Mammary microvascular endothelial cell (primary cell): ENCODE measurements around the gene MDP1. TPM values are rescaled to one million over a fixed set of nuclear protein-coding genes. Genes with fewer than 3 reads are reported as not detected.

Source experiments
- total RNA-seq: library from RNA; depleted of rRNA; stranded (reverse); fragments of >200 nt; gene quantifications from 2 replicates; pipeline ENCODE4 v1.2.3, GENCODE V29; 2015

MDP1 gene
- total RNA-seq: 15.8 and 15.9 TPM in 2 replicates

GRCh38 chr14:24215495-24216344 lies at the start of gene MDP1:
MDP1 (minus strand) TSS chr14:24216066; CDS start chr14:24215955, 111 bp downstream.

DNA sequence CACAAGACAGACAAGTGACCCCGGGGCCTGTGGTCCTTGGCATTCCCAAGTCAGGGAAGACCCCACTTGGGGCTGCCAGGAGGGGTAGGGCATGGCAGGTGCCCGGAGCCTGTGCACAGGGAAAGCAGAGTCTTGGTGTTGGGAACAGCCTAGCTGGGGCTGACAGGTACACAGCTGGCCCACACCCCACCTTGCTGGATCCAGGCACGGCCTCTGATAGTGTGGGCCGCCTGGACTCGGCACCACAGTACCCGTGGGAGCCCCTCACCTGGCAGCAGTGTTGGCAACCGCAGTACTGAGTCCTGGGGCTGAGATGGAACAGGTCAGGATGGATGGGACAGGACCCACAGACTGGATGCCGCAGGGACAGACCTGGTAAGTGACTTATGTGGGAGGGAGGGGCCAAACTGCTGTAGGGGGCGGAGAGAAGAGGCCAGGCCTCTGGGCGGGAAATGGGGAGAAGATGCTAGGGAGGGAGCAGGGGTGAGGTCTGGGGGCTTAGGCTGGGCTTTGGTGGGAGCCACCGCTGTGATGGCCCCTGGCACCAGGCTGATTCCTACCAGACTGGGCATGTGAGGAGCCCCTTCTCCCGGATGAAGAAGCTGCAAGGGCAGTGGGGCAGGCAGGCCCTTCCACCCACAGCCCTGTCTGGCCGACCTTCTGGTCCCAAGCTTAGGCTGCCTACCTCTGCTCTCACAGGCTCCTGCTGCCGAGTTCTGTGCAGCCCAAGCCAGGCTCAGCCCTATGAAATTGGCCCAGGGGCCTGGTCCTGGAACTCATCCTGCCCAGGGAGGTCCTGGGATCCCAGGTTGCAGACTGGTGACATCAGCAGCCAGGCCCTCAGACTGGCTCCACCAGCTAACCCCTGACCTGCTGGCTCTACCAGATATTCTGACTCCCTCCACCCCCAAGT lies 47.2 kb upstream of the MDP1 start, which contains the start of gene TGM1:
TSS of gene TGM1 (minus strand) at position 357 of the 913 bp plus-strand sequence. CDS start 825 bp downstream, outside the sequence.

DNA sequence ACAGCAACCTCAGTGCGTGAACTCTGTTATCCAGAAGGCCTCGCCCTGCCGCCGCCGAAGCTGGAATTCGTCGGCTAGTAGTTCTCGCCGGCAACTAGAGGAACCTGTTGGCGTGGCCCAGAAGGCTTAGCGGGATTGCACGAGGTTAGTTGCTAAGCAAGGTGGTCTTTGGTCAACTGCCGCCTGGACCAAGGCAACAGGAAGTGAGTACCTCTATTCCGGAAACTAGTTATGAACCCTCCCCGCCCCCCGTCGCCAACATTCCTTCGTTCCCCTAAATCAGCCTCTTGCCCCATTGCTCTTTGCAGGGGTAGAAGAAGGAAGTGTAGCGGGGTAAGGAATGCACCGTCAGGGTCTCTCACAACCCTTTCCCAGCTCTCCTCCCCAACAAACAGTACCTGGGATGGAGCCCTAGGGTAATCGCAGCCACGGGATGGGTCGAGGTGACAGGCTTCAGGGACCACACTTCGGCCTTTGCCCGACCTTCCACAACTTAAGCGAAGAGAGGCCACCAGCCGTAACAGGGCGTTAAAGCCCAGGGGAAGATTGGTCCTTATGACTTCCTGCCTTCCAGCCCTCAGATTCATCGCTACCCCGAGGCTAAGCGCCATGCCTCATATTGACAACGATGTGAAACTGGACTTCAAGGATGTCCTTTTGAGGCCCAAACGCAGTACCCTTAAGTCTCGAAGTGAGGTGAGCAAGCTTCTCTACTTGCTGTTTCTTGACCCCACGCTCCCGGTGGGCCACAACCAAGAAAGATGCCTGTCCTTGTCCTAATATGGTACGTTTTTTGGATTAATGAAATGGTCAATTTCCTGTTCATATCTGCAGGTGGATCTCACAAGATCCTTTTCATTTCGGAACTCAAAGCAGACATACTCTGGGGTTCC lies 17.0 kb upstream of the MDP1 start, which contains the start of gene GMPR2:
TSS of gene GMPR2 (plus strand) at position 285 of the 893 bp plus-strand sequence. CDS start at position 610, 325 bp downstream.

DNA sequence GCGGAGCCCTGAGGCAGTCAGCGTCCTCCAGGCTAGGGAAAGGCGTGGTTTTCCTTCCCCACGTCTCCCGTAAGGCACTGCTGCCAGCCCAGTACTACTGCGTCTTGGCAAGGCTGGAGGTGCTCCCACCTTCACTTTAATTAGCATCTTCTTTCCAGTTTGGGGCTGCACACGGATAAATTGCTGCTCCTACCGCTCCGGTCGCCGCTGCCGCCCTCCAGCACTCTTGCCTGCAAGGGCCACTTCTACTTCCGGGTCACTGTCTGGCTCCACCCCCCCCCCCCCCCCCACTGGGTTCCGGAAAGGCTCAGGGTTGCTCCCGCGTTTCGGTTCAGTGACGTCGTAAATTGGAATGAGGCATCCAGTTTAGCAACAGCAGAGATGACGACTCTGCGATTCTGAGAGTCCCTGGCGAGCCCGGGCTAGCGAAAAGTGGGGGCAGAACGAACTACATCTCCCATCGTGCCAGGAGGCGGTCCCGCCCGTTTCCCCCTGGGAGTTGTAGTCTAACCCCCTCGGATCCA lies 16.3 kb upstream of the MDP1 start, which contains the start of gene NEDD8:
TSS of gene NEDD8 (minus strand) at position 247 of the 524 bp plus-strand sequence. CDS start at position 147, 100 bp downstream.

DNA sequence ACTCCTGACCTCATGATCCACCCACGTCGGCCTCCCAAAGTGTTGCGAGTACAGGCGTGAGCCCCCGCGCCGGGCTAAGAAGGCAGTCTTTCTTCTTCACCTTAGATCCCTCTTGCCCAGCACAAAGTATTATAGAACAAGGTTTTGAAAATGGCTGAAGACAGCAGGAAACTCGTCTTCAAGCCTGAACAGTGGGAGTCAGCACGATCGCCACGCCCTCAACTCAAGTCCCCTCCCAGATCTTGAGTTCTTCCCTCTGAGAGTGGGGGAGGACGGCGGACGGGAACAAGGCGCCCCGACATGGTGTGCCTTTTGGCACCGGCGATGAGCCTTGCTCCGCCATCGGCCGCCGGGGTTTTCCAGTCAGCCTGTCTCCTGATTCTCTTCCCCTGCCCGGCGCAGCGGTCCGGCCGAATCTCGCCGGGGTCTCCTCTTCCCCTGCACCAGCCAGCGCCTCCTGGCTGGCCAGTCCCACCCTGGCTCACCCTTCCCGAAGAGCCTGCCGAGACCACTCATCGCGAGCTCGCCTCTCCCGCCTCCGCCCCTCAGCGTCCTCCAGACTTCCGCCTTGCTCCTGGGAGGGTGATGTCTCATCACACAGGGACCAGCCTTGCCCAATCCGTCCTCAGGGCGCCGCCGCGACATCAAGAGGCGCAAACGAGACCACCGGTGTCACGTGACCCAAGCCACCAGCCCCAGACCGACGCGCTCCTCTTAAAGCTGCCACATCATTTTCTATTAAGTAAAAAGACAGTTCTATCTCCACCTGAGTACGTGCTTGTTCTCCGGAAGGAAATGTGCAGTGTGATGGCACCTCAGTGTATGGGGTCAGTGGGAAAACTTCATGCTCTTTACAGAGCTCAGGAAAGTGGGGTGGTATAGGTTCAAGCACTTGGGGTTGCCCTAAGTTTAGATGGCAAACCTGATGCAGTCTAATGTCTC lies 2.7 kb downstream of the MDP1 start, which contains the start of gene CHMP4A:
TSS of gene CHMP4A (minus strand) at position 565 of the 942 bp plus-strand sequence. CDS start at position 516, 49 bp downstream.

DNA sequence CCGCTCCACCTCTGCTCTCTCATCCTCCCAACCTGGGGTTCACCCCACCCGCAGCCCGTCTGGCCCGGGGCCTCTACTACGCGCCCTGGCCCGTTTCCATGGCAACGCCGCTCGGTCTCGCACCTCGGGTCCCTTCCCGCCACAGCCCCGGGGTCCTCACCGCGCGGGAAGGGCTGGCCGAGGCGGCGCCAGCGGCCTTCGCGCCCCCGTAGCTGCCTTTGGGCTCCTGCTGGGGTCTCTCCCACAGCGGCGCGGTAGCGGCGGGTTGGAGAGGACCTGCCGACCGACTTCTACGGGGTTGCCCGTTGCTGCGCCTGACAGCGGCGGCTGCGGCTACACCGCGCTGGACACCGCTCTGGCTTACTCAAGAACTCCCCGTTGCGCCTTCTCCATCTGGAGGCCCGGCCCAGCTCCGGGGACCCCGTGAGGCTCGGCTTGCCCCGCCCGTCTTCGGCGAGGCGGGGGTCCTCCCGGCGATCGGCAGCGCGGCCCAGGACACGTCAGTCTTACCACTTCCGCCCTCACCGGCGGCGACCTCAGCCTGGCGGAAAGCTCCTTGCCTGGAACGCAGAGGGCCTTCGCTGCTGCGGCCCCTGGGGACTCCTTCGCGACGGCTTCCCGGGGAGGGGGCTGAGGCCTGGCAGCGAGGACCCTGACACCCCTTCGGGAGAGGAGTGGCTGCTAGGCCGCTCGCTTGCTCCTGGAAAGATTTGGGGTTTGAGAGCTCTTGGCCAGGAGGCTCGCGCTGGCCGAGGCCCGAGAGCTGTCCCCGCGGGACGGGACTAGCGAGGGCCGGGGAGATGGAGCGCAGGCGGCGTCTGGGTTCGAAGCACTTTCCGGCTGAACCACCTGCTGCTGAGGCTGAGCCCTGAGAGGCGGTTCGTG lies 20.4 kb downstream of the MDP1 start, which contains the start of gene TM9SF1:
TSS of gene TM9SF1 (minus strand) at position 256 of the 885 bp plus-strand sequence. CDS start 422 bp downstream, outside the sequence.

DNA sequence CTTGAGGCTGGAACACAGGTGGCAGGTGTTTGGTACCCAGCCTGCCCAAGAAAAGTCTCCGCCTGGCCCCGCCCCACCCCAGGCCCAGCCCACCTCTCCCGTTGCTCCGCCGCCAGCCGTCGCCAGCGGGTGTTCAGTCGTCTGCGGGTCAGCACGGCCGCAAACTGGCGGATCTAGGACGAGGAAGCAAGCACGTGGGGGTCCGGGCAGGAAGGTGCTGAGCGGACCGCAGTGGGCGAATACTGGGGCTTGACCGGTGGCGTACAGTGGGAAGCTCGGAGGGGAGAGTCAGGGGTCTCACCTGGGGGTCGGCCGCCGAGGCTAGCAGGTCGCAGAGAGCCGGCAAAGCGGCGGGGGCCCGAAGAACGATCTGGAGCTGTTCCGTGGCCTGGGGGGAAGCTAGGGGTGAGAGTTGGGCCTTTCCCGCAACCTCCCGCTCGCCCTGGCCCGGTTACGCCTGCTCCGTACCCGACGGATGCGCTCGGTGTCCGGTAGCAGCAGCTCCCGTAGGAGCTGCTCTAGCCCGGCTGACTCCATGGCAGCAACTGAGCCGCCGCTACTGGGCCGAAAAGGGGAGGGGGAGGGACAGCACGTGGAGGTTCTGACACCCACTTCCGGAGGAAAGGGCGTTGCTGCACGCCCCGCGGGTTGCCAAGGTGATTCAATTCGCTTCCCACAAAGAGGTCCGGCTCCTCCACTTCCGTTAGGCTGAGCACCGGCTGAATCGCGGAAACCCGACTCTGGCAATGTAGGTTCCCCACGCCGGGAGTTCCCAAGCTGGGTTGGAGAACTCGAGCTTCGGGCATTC lies 27.4 kb downstream of the MDP1 start, which contains the start of gene IPO4:
TSS of gene IPO4 (minus strand) at position 566 of the 808 bp plus-strand sequence. CDS start at position 537, 29 bp downstream.

GRCh38 chr14:24171422-24172260 lies 44.2 kb downstream of the MDP1 start, which contains the start of gene REC8:
REC8 (plus strand) TSS chr14:24172080; CDS start chr14:24172553, 473 bp downstream.

Other genes starting within 250 kb of the MDP1 start
- gene DHRS4L2, start 227.1 kb downstream of the MDP1 start, total RNA-seq: 16.9 and 24.7 TPM in 2 replicates
- 0.05 TPM in 1 of 2 replicates, not detected in the other for gene CARMIL3, start 164.1 kb downstream of the MDP1 start, total RNA-seq
- not detected in 2 replicates for gene CPNE6, start 144.5 kb downstream of the MDP1 start, total RNA-seq
- gene PCK2, start 121.8 kb downstream of the MDP1 start, total RNA-seq: 7.9 and 24.3 TPM in 2 replicates
- 43.6 and 46.1 TPM in 2 replicates for gene DCAF11, start 101.3 kb downstream of the MDP1 start, total RNA-seq
- gene NRL, start 101.1 kb downstream of the MDP1 start, total RNA-seq: 0.74 and 1.3 TPM in 2 replicates
- gene FITM1, start 85.4 kb downstream of the MDP1 start, total RNA-seq: 0.10 TPM in 1 of 2 replicates, not detected in the other
- 311 and 318 TPM in 2 replicates for gene PSME1, start 79.9 kb downstream of the MDP1 start, total RNA-seq
- gene EMC9, start 74.5 kb downstream of the MDP1 start, total RNA-seq: 15.7 and 22.2 TPM in 2 replicates
- 179 and 201 TPM in 2 replicates for gene PSME2, start 69.5 kb downstream of the MDP1 start, total RNA-seq
- gene RNF31, start 68.6 kb downstream of the MDP1 start, total RNA-seq: 41.4 and 59.8 TPM in 2 replicates
- 55.8 and 57.5 TPM in 2 replicates for gene IRF9, start 54.8 kb downstream of the MDP1 start, total RNA-seq
- gene REC8, start 44.0 kb downstream of the MDP1 start, total RNA-seq: 14.8 and 16.6 TPM in 2 replicates
- 61.1 and 67.6 TPM in 2 replicates for gene IPO4, start 27.2 kb downstream of the MDP1 start, total RNA-seq
- 52.3 and 57.7 TPM in 2 replicates for gene TM9SF1, start 20.6 kb downstream of the MDP1 start, total RNA-seq
- not detected in 2 replicates for gene TSSK4, start 10.4 kb downstream of the MDP1 start, total RNA-seq
- gene CHMP4A, start 2.6 kb downstream of the MDP1 start, total RNA-seq: 44.2 and 49.3 TPM in 2 replicates
- 259 and 294 TPM in 2 replicates for gene NEDD8, start 16.3 kb upstream of the MDP1 start, total RNA-seq
- 66.4 and 67.7 TPM in 2 replicates for gene GMPR2, start 16.9 kb upstream of the MDP1 start, total RNA-seq
- 72.0 and 90.4 TPM in 2 replicates for gene TINF2, start 26.6 kb upstream of the MDP1 start, total RNA-seq
- gene TGM1, start 47.1 kb upstream of the MDP1 start, total RNA-seq: 0.27 and 2.1 TPM in 2 replicates
- 33.1 and 48.0 TPM in 2 replicates for gene RABGGTA, start 55.5 kb upstream of the MDP1 start, total RNA-seq
- gene DHRS1, start 83.7 kb upstream of the MDP1 start, total RNA-seq: 25.0 and 29.0 TPM in 2 replicates
- 25.0 and 27.2 TPM in 2 replicates for gene NOP9, start 83.8 kb upstream of the MDP1 start, total RNA-seq
- 14.5 and 19.0 TPM in 2 replicates for gene CIDEB, start 91.9 kb upstream of the MDP1 start, total RNA-seq
- 3.9 and 5.0 TPM in 2 replicates for gene LTB4R2, start 94.1 kb upstream of the MDP1 start, total RNA-seq
- 12.9 and 16.3 TPM in 2 replicates for gene LTB4R, start 95.4 kb upstream of the MDP1 start, total RNA-seq
- 21.3 and 26.8 TPM in 2 replicates for gene ADCY4, start 119.0 kb upstream of the MDP1 start, total RNA-seq
- gene RIPK3, start 123.9 kb upstream of the MDP1 start, total RNA-seq: 2.3 and 4.4 TPM in 2 replicates
- gene NFATC4, start 152.1 kb upstream of the MDP1 start, total RNA-seq: 4.1 and 9.0 TPM in 2 replicates
- 4.8 and 5.5 TPM in 2 replicates for gene NYNRIN, start 182.9 kb upstream of the MDP1 start, total RNA-seq
- gene CBLN3, start 213.6 kb upstream of the MDP1 start, total RNA-seq: 0.20 and 2.2 TPM in 2 replicates
- 27.6 and 31.2 TPM in 2 replicates for gene KHNYN, start 213.9 kb upstream of the MDP1 start, total RNA-seq
- 18.0 and 18.9 TPM in 2 replicates for gene SDR39U1, start 226.7 kb upstream of the MDP1 start, total RNA-seq